GM19328 (cell line): ENCODE measurements around the gene LPAR1.

Experiments
- ATAC-seq: cut with Tn5 transposase; IDR thresholded peaks from one replicate; pipeline ENCODE4 v1.9.1; 2021; ENCODE audit warnings: mild to moderate bottlenecking, moderate library complexity; ENCODE audit not compliant: unreplicated experiment

Gene LPAR1

DNA sequence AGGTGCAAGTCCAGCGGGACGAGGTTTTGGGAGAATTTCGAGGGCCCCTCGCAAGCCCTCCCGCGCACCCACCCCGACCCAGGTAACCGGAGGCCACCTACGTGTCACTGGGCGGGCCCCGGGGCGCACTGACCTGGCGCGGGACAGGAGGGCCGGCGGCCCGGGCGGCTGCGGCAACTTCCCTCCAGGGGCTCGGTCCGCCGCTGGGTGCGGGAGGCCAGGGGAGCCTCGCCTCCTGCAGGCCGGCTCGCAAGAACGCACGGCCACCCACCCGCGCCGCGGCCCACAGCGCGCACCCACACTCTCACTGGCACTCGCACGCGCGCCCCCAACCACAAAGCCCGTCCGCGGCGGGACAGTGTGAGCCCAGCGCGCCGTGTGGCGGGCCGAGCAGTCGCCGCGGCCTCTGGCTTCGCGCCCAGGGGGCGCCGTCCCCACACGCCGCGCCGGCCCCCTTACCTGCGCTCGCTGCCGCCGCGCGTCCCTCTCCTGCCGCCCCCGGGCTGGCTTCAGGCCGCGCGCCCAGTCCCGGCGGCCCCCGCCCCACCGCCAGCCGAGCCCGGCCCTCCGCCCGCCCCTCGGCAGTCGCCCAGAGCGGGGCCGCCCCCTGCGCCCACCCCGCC is 451 bp downstream of the LPAR1 start:
- no peak for ATAC-seq

DNA sequence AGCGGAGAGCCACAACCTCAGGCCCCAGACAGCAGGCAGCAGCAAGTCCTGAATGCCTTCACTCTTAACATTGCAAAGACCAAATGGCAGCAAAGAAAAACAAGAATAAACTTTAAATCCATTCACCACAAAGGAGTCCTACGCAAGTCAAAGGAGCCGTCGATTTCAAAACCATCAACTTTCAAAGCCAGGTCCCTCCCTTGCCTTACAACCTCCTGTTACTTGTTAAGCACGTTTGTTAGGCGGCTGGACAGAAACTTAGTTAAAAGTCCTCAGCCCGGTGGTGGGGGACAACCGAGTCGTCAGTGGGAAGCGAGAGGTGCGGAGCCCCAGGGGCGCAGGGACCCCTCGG is 938 bp downstream of the LPAR1 start:
- no peak for ATAC-seq

DNA sequence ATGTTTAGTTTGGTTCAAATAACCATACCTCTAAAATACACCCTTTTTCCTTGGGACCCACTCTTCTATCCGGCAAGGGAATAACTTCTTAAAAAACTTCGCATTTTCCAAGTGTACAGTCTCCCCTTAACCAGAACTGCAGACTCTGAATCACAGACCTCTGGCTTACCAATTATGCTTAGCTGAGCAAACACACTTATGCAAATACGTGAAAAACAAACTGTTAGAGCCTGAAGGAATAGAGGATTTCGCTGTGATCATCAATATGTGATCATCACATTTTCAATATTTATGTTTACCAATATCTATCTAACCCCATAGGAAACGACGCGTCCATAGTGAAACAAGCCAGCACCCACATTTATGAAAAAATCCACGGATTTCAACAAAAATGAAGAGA is 1.3 kb downstream of the LPAR1 start:
- ATAC-seq = no peak

DNA sequence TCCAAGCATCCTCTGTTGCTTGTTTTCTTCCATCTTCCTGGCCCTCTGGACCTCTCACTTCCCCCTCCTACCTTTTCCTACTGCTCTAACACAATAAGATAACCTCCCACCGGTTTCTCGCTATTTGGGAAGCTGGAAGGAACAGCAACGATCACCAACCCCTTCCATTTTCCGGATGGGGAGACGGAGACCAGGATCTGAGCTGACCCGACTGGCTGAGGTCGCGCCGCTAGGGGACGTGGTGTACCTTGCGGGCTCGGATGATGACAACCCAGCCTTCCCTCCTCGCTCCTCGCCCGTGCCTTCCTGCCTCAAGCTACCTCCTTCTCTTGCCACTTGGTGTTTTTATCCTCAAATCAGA is 1.9 kb downstream of the LPAR1 start:
- no peak for ATAC-seq

GRCh38 chr9:111035543-111036428 is 2.5 kb downstream of the LPAR1 start:
- no peak for ATAC-seq

GRCh38 chr9:111034898-111035539 is 3.3 kb downstream of the LPAR1 start:
- no peak for ATAC-seq

- ATAC-seq = no peak
These were observed 3.9 kb downstream of the LPAR1 start for GRCh38 chr9:111034170-111034897.

DNA sequence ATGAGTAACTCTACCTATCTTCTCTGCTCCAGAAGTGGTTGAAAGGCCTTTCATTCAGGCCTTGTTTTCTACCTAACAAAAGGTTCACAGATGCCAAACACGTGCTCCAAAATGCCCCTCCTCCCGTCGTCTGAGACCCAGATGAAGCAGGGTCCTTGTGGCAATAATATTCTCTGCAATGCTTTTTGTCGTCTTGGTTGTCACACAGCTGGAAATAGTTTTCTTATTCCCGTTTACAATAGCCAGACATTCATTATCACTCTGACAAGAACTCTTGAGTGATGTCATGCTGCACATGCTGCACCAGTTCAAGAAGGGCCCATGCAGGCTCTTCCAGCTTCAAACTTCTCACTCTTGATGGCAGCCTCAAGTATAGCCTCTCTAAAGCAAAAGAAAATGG is 7.8 kb downstream of the LPAR1 start:
- ATAC-seq = no peak

DNA sequence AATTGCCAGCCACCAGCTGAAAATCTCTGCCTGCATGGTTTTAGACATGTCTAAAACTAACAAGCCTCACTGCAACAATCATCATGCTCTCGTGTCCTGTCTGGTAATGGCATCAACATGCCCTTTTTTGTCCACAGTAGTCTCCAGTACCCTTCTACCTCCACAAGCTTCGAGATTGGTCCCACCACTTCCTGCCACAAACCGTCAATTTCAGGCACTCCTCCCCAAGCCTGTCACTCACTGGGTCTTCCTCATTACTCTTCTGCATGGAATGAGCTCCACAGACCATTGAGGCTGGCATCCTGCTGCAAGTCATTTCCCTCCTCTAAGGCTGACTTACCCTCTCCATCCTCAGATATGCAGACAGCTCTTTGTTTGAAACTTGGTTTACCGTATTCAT is 9.0 kb downstream of the LPAR1 start:
- ATAC-seq = no peak

- ATAC-seq = no peak
These were observed 10.5 kb downstream of the LPAR1 start for GRCh38 chr9:111027798-111028197.

- ATAC-seq = no peak
These were observed 15.1 kb downstream of the LPAR1 start for GRCh38 chr9:111023128-111023527.

DNA sequence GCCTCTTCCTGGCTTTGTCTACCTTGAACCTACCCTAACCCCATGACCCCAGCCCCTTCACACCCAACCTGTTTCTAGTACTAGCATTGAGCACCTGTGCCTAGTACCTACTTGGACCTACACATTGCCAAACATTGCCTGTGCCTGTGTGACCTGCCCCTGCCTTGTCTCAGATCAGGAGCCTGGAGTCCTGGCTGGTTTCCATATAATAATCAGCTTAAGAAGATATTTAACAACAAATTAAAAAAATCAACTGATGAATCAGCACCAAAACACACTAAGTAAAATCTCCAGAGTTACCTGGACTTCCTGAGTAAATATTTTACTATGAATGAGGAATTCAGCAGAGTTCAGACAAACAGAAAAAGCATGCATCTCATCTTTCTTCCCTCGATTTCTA is 17.7 kb downstream of the LPAR1 start:
- ATAC-seq = no peak

- no peak for ATAC-seq
These were observed 21.7 kb downstream of the LPAR1 start for GRCh38 chr9:111016426-111017045.

GRCh38 chr9:111016016-111016415 is 22.3 kb downstream of the LPAR1 start:
- ATAC-seq = no peak

DNA sequence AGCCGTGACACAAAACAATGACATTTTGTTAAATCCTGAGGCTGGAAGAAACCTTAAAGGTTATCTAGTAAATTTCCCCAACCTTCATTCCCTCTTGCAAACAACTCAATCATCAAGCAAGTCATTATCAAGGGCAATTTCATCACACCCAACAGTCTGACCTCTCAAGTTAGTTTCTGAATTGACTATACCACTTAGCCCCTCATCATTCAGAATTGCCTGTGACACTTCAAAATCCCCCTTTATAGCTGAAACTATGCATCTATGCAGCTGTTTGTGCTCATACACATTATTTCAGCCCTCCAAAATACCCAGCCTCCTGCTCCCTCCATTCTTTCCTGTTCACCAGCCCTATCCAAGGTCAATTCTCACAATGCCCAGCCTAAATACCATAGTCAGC is 24.6 kb downstream of the LPAR1 start:
- no peak for ATAC-seq

DNA sequence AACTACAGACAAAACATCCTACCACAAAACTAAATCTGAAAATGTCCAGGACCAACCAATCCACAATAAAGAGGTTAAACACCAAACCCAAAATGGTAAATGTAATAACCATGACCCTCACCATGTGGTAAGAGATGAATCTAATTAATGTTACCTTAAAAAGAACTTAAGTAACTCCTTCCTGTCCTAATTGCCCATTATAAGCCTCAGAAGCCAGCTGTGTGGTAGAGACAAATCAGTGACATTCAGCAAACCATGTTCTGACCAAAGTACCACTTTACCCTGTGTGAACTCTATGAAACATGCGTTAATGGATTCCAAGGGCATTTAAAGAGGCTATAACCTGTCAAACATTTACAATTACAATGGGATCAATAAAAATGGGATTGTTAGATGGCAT is 25.0 kb downstream of the LPAR1 start:
- no peak for ATAC-seq

DNA sequence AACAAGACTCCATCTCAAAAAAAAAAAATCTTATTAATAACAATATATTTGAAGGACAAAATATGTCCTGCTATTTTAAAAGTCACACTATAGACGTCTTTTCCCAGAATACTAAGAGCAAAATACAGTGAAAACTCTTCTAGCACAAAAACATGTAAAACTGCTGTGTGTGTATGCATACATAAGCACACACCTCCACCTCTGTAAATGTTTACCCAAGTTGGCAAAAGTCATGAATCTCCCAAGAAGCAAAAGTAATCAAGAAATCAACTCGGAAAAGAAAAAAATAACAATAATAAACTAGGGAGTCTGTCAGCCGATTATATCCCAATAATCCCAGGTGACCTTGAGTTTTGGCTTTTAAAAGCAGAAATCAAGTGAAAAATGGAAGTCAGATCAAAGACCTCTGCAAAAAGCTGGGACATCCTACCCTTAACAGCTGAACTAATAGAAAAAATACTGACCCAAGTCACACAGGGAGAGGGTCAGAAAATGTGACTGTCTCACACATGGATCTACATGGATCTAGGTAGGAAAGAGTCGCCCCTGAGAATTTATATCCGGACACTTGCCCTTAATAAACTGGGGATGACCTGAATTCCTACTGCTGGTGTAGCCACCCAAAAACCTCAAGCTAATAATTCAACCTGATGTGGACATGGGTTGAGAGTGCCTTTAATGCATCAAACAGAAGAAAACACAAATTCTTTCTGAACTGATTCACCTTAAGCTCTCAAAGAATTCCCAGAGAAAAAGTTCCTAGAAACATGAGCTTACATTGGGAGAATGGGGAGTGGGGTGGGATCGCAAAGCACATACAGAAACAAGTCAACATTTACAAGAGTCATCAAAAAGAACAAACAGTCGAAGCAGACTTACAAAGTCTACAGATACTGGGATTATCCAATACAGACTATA is 29.9 kb downstream of the LPAR1 start:
- no peak for ATAC-seq

DNA sequence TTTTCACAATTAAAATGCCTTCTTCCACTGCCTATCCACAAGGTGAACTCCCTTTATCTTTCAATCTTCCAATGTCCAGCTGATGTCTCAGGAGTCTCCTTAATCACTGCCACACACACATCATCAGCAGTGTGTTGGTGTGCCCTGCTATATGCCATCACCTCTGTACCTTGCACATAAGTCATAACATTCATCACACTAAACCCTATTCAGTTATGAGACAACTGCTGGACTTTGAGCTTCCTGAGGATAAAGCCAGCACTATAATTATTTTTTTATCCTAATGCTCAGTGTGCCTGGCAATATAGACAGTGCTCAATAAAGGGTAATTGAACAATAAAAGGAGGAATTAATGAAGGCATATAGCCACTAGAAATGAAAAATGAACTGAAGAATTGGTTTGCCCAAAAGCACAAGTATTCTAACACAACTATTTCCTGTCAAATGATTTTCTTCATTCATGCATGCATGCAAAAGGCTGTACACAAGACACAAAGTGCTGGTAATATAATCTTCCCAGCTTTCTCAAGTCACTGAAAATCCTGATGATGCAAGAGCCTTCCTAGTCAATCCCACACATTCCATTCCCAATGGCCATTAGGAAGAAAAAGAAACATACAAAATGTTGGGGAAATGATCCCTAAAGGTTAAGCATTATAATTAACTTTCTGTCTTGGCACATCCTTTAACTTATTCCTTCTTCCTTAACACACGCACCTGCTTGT is 32.4 kb downstream of the LPAR1 start:
- no peak for ATAC-seq

DNA sequence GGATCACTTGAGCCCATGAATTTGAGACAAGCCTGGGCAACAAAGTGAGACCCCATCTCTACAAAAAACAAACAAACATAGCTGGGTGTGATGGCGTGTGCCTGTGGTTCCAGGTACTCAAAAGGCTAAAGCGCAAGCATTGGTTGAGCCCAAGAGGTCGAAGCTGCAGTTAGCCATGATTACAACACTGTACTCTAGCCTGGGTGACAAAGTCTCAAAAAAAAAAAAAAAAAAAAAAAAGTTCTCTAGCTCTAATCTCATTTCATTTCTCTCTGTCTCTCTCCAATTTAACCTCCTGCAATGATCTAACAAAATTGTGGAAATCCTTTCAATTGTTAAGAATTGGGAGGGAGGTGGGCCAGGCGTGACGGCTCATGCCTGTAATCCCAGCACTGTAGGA is 33.3 kb downstream of the LPAR1 start:
- ATAC-seq = no peak
